ENCODE measurements around the gene TGIF1. TPM values are rescaled to one million over a fixed set of nuclear protein-coding genes. Genes with fewer than 3 reads are reported as not detected.

The TGIF1 gene
- total RNA-seq, 1 donor from 2014 or later = 441 TPM

GRCh38 chr18:3425446-3425845 is 24.5 kb upstream of the TGIF1 start:
- DNase-seq (ENCODE audit: low read depth) = no peak

GRCh38 chr18:3426074-3426473 is 23.9 kb upstream of the TGIF1 start:
- TF ChIP-seq CTCF (IDR thresholded peaks at IDR 0.05; ENCODE audit: insufficient read depth, low read length, severe bottlenecking) = no peak
- Histone ChIP-seq H3K4me3 (ENCODE audit: low read depth, low read length) (no peak overlapping the region), H3K36me3 (ENCODE audit: control insufficient read depth, insufficient read depth, low read length) (no peaks in the 10 kb centered on the region), H3K27me3 (ENCODE audit: control insufficient read depth, insufficient read depth, low read length) (no peaks in the 10 kb centered on the region)
- no peak for DNase-seq (ENCODE audit: low read depth)
- FAIRE-seq = no peak

More at GRCh38 chr18:3425446-3425845, 24.5 kb upstream of the TGIF1 start:
- H3K36me3 ChIP-seq (ENCODE audit: control insufficient read depth, insufficient read depth, low read length) = no peaks in the 10 kb centered on the region
- H3K27me3 ChIP-seq (ENCODE audit: control insufficient read depth, insufficient read depth, low read length) = no peaks in the 10 kb centered on the region
- FAIRE-seq = no peak
- TF ChIP-seq CTCF (IDR thresholded peaks at IDR 0.05; ENCODE audit: insufficient read depth, low read length, severe bottlenecking) = no peak
- no peak overlapping the region for H3K4me3 ChIP-seq (ENCODE audit: low read depth, low read length)

GRCh38 chr18:3427944-3428343 is 22.0 kb upstream of the TGIF1 start:
- no peak overlapping the region for H3K4me3 ChIP-seq (ENCODE audit: low read depth, low read length)
- no peak for TF ChIP-seq CTCF (IDR thresholded peaks at IDR 0.05; ENCODE audit: insufficient read depth, low read length, severe bottlenecking)
- no peaks in the 10 kb centered on the region for H3K36me3 ChIP-seq (ENCODE audit: control insufficient read depth, insufficient read depth, low read length)
- DNase-seq (ENCODE audit: low read depth) = no peak
- H3K27me3 ChIP-seq (ENCODE audit: control insufficient read depth, insufficient read depth, low read length) = no peaks in the 10 kb centered on the region
- no peak for FAIRE-seq

- no peak for TF ChIP-seq CTCF (IDR thresholded peaks at IDR 0.05; ENCODE audit: insufficient read depth, low read length, severe bottlenecking)
- Histone ChIP-seq H3K36me3 (ENCODE audit: control insufficient read depth, insufficient read depth, low read length) (no peaks in the 10 kb centered on the region), H3K4me3 (ENCODE audit: low read depth, low read length) (no peak overlapping the region), H3K27me3 (ENCODE audit: control insufficient read depth, insufficient read depth, low read length) (no peaks in the 10 kb centered on the region)
- no peak for DNase-seq (ENCODE audit: low read depth)
- FAIRE-seq = no peak
These were observed 20.9 kb upstream of the TGIF1 start for GRCh38 chr18:3429121-3429520.

- TF ChIP-seq CTCF (IDR thresholded peaks at IDR 0.05; ENCODE audit: insufficient read depth, low read length, severe bottlenecking) = no peak
- Histone ChIP-seq H3K27me3 (ENCODE audit: control insufficient read depth, insufficient read depth, low read length) (no peaks in the 10 kb centered on the region), H3K36me3 (ENCODE audit: control insufficient read depth, insufficient read depth, low read length) (no peaks in the 10 kb centered on the region), H3K4me3 (ENCODE audit: low read depth, low read length) (no peak overlapping the region)
- FAIRE-seq = no peak
- DNase-seq (ENCODE audit: low read depth) = no peak
These were observed 15.3 kb upstream of the TGIF1 start for GRCh38 chr18:3434685-3435084.

- FAIRE-seq (no peak), DNase-seq (ENCODE audit: low read depth) (no peak)
- TF ChIP-seq CTCF (IDR thresholded peaks at IDR 0.05; ENCODE audit: insufficient read depth, low read length, severe bottlenecking) = no peak
- Histone ChIP-seq H3K4me3 (ENCODE audit: low read depth, low read length) (no peak overlapping the region), H3K36me3 (ENCODE audit: control insufficient read depth, insufficient read depth, low read length) (no peaks in the 10 kb centered on the region), H3K27me3 (ENCODE audit: control insufficient read depth, insufficient read depth, low read length) (no peaks in the 10 kb centered on the region)
These were observed 9.6 kb upstream of the TGIF1 start for GRCh38 chr18:3440341-3440740.

All from bronchial epithelial cell (primary cell).